Measurements from ENCODE around the gene AKAP11. TPM values are rescaled to one million over a fixed set of nuclear protein-coding genes. Genes with fewer than 3 reads are reported as not detected.
"Not testable (repeated sequence)": the region's sequence is repeated elsewhere in the genome, so short reads cannot be mapped to it uniquely, and the experiment has no call there.

AKAP11 gene, protein sequence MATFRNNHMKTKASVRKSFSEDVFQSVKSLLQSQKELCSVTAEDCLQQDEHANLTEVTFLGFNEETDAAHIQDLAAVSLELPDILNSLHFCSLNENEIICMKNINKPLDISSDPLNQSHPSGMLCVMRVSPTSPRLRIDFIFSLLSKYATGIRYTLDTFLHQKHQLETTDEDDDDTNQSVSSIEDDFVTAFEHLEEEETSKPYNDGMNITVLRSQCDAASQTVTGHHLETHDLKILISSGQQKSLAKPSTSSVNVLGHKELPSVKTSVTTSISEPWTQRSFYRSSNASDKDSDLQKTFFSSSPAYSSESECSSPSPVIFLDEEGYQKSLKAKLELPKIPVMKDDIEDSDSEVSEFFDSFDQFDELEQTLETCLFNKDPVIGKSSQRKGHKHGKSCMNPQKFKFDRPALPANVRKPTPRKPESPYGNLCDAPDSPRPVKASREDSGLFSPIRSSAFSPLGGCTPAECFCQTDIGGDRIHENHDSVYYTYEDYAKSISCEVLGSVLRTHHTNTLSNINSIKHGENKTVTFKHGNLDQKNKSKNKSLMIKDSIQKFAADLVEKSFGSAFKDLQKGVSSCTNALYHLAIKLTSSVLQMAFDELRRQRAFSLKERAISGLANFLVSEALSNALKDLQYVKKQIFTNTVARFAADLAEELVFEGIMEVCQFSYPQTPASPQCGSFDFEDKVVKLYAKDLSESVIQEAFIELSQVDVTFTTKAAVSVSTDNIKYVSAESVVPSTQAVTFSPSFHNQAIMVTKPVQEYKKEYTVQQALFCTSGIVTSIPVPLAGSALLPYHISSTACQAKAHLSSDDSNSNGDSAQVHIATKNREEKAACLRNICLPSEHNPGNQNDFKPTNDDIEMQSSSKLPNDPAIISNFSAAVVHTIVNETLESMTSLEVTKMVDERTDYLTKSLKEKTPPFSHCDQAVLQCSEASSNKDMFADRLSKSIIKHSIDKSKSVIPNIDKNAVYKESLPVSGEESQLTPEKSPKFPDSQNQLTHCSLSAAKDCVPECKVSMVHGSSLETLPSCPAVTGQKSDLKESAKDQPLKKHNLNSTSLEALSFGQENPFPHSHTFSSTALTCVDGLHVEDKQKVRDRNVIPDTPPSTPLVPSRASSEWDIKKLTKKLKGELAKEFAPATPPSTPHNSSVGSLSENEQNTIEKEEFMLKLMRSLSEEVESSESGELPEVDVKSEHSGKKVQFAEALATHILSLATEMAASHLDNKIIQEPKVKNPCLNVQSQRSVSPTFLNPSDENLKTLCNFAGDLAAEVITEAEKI (N-terminal part only)
- 1 to 10 TPM; 3.7 to 6.4 (median 5.2) TPM for polyA plus RNA-seq (ENCODE audit: low read depth in 6 of 6)

DNA sequence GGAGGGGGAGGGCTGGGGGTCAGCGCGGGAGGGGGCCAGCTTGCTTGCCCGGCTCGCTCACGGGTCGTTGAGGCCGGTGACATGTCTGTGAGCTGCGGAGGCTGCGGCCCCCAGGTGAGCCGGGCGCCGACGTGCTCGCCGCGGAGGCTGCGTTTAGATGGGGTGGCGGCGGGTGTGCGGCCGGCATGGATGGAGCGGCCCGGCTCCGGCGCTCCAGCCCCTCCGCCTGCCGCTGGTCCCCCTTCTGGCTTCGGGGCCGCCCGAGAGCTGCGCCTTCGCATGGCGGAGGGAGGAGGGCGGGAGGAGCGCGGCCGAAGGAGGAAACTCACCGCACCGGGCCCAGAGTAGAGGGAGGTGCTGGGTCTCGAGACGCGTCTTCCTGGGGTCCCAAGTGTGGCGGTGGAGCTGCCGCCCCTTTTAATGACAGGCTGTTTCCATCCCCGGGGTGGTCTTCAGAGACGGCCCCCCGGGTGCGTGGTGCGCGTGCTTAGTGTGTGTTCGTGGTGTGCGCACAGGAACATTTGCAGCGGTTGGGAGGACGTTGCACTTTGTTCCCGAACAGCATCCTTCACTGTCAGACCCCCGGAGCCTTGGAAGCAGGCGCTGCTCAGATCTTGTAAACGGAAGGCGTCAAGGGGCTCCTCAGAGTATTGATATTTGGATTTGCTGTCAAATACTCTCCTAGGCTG lies at the start of gene AKAP11:
AKAP11 (plus strand) TSS at position 38 of the 689 bp plus-strand sequence. CDS start 14,197 bp downstream, outside the sequence.
- H3K4me1 Mint-ChIP-seq, result peaks cover 41 to 54% (median 50%) of the 10 kb centered on the region in 3 donors
- H3K36me3 Mint-ChIP-seq, result peaks cover 0 to 5% of the 10 kb centered on the region in 2 donors
- H3K27me3 Mint-ChIP-seq, result peaks cover 0 to 3% (median 0%) of the 10 kb centered on the region in 3 donors
- peak; percentile 58 for DNase-seq
- H3K9me3 Mint-ChIP-seq, result peaks cover 0 to 4% (median 3%) of the 10 kb centered on the region in 7 donors
- H3K27ac Mint-ChIP-seq, result peak within 1 kb of the TSS; percentile 98 to 100 (median 98)
- peak within 1 kb of the TSS; percentile 91 to 99 (median 96) for H3K4me3 Mint-ChIP-seq
- ATAC-seq (ENCODE audit: low read depth in 2 of 2), result peak; percentile 20 to 27

DNA sequence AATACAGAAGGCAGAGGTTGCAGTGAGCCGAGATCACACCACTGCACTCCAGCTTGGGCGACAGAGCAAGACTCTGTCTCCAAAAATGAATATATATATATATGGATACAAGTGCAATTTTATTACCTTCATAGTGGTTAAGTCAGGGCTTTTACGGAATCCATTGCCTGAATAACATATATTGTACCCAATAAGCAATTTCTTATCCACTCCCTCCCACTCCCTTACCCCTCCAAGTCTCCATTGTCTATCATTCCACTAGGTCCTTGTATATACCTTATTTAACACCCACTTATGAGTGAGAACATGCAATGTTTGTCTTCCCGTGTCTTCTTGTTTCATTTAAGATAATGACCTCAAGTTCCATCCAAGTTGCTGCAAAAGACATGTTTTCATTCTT lies 48.3 kb upstream of the AKAP11 start:
- ATAC-seq (ENCODE audit: low read depth in 2 of 2), result no peak

DNA sequence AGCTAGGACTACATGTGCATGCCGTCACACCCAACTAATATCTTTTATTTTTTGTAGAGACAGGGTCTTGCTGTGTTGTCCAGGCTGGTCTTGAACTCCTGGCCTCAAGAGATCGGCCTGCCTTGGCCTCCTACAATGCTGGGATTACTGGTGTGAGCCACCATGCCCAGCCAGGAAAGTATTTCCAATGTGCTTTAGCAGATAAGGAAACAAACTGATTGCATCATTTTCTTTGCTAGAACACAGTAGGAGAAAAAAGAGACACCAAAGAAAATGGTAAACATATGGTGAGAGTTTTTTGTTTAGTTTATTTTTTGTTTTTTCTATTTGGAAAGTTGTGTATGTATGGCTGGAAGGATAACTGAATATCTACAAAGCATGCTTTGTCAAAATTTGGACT lies 46.9 kb upstream of the AKAP11 start:
- Mint-ChIP-seq H3K27me3 (no peaks in the 10 kb centered on the region), H3K36me3 (peaks cover 0 to 8% of the 10 kb centered on the region in 2 donors), H3K4me3 (no peak overlapping the region), H3K27ac (no peak overlapping the region), H3K9me3 (peaks cover 0 to 4% (median 0%) of the 10 kb centered on the region in 7 donors), H3K4me1 (peaks cover 0 to 4% (median 3%) of the 10 kb centered on the region in 3 donors)
- DNase-seq, result no peak
- ATAC-seq (ENCODE audit: low read depth in 2 of 2), result no peak

More for the DNA sequence above, 48.3 kb upstream of the AKAP11 start:
- Mint-ChIP-seq H3K9me3 (peaks cover 0 to 4% (median 0%) of the 10 kb centered on the region in 7 donors), H3K36me3 (peaks cover 0 to 8% of the 10 kb centered on the region in 2 donors), H3K27ac (no peak overlapping the region), H3K27me3 (no peaks in the 10 kb centered on the region), H3K4me1 (peaks cover 0 to 4% (median 3%) of the 10 kb centered on the region in 3 donors), H3K4me3 (no peak overlapping the region)
- DNase-seq, result no peak

DNA sequence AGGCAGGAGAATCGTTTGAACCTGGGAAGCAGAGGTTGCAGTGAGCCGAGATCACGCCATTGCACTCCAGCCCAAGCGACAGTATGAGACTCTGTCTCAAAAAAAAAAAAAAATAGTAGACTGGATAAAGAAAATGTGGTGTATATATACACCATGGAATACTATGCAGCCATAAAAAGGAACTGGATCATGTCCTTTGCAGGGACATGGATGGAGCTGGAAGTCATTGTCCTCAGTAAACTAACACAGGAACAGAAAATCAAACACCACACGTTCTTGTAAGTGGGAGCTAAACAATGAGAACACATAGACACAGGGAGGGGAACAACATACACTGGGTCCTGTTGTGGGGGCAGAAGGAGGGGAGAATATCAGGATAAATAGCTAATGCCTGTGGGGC lies 45.2 kb upstream of the AKAP11 start:
- H3K27me3 Mint-ChIP-seq; H3K4me1 Mint-ChIP-seq; ATAC-seq (ENCODE audit: low read depth in 2 of 2); H3K36me3 Mint-ChIP-seq; DNase-seq; H3K4me3 Mint-ChIP-seq; H3K27ac Mint-ChIP-seq; H3K9me3 Mint-ChIP-seq: not testable (repeated sequence)

DNA sequence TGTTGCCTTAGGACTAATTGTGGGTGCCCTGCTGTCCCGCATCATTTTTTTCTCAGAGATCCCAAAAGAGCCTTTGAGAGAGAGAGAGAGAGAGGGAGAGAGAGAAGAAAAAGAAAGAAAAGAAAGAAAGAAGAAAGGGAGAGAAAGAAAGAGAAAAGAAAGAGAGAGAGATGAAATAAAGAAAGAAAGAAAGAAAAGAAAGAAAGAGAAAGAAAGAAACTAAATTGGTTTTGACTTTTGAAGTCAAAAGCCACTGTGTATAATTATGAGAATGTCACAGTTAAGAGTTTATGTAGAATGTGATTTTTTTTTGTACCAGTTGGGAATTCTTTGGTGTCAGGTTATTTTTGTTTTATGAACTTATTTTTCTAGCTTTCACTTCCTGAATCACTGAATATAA lies 43.4 kb upstream of the AKAP11 start:
- Mint-ChIP-seq H3K4me1 (peaks cover 0 to 4% (median 3%) of the 10 kb centered on the region in 3 donors), H3K27ac (peak overlapping the region in 2 of 6 donors; percentile 0 to 80), H3K9me3 (peaks cover 0 to 4% (median 0%) of the 10 kb centered on the region in 7 donors), H3K27me3 (no peaks in the 10 kb centered on the region), H3K4me3 (no peak overlapping the region), H3K36me3 (peaks cover 0 to 8% of the 10 kb centered on the region in 2 donors)
- DNase-seq, result no peak
- no peak for ATAC-seq (ENCODE audit: low read depth in 2 of 2)

DNA sequence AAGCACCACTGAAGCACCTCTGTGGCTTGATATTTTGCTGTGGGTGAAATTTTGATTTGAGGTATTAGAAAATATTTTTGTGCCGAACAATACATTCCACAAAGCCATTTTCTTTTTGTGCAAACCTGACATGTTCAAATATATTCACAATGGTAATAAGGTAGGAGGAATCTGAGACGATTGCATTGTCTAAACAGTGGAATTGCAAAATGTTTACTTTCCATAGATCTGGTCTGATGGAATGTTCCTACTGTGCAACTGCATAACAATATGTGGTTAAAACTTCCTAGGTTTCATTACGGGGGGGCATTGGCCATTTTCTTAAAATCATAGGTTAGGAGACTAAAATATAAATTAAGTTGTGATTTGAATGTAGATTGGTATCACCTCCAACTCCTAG lies 42.7 kb upstream of the AKAP11 start:
- Mint-ChIP-seq H3K36me3 (peaks cover 0 to 5% of the 10 kb centered on the region in 2 donors), H3K27me3 (no peaks in the 10 kb centered on the region), H3K4me1 (peaks cover 0 to 4% (median 3%) of the 10 kb centered on the region in 3 donors), H3K4me3 (no peak overlapping the region), H3K27ac (no peak overlapping the region), H3K9me3 (peaks cover 0 to 2% (median 0%) of the 10 kb centered on the region in 7 donors)
- no peak for DNase-seq
- no peak for ATAC-seq (ENCODE audit: low read depth in 2 of 2)

DNA sequence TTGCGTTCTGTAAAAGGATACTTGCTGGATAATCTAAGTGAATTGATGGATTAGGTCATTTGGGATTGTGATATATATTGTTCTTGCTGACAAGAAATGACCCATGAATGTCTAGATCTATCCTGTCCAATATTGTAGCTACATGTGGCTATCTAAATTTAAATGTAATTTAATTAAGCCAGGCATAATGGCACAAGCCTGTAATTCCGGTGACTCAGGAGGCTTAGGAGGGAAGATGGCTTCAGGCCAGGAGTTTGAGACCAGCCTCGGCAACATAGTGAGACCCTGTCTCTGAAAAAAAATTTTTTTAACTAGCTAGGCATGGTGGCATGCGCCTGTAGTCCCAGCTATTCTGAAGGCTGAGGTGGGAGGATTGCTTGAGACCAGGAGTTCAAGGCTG lies 39.3 kb upstream of the AKAP11 start:
- Mint-ChIP-seq H3K27ac (no peak overlapping the region), H3K4me1 (peaks cover 0 to 4% (median 3%) of the 10 kb centered on the region in 3 donors), H3K27me3 (no peaks in the 10 kb centered on the region), H3K4me3 (no peak overlapping the region), H3K9me3 (no peaks in the 10 kb centered on the region), H3K36me3 (no peaks in the 10 kb centered on the region)
- ATAC-seq (ENCODE audit: low read depth in 2 of 2), result no peak
- no peak for DNase-seq

DNA sequence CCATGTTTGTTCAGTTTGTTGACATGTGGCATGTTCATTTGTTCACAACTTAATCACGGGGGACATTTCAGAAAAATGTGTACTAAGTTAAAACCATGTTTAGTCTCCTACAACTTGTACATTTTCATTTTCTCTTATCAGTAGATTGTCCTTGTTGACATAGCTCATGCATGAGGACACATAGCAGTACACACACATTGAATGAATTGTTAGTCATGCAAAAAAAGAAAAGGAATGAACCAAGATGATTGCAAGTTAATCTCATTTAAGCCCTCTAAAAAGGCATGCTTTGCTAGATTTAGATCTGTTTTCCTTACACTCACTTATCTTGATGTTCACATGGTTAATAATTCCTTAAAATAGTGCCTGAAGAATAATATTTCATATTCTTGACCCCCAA lies 38.2 kb upstream of the AKAP11 start:
- no peaks in the 10 kb centered on the region for H3K9me3 Mint-ChIP-seq

DNA sequence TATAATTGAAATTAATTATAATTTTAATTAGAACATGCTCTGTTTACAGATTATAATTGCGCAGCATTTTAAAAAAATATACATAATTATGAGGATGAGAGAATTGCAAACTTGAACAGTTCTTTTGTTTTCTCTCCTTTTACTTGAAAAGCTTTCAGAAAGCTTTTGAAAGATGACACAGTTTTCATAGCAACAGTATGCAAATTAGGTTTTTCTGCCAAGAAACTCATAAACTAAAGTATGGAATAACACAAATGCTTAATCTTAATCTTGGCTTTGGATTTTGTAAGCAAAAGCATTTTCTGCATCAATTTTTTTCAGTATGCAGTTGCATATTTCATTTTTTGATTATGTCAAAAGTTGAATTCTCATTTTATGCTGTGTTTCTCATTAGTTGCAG lies 32.8 kb upstream of the AKAP11 start:
- Mint-ChIP-seq H3K36me3 (no peaks in the 10 kb centered on the region), H3K4me3 (no peak overlapping the region), H3K27ac (no peak overlapping the region), H3K9me3 (peaks cover 0 to 4% (median 0%) of the 10 kb centered on the region in 7 donors), H3K27me3 (peaks cover 0 to 8% (median 0%) of the 10 kb centered on the region in 3 donors), H3K4me1 (no peaks in the 10 kb centered on the region)
- ATAC-seq (ENCODE audit: low read depth in 2 of 2) (no peak), DNase-seq (no peak)

More for the DNA sequence above, 38.2 kb upstream of the AKAP11 start:
- Mint-ChIP-seq H3K4me1 (no peaks in the 10 kb centered on the region), H3K27ac (peak overlapping the region in 1 of 6 donors; percentile 52), H3K27me3 (no peaks in the 10 kb centered on the region), H3K36me3 (no peaks in the 10 kb centered on the region), H3K4me3 (no peak overlapping the region)
- DNase-seq, result no peak
- no peak for ATAC-seq (ENCODE audit: low read depth in 2 of 2)

DNA sequence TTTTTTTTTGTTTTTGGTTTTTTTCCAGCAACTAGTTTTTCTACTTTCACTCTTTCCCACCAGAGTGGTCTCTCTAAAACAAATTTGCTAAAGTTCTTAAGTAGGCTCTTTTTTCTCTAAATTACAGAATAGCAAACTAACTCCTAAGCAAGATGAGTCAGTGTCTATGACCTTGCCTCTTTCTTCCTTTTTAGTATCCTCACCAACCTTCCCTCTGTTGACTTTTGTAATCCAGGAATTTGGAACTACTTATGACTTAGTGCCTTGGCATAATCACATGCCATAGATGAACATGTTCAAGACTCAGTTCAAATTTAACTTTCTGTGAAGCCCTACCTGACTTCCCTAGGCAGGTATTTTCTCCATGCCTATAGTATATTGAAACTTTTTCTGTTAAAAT lies 32.3 kb upstream of the AKAP11 start:
- Mint-ChIP-seq H3K4me1 (no peaks in the 10 kb centered on the region), H3K4me3 (no peak overlapping the region), H3K9me3 (peaks cover 0 to 4% (median 0%) of the 10 kb centered on the region in 7 donors), H3K27me3 (peaks cover 0 to 8% (median 0%) of the 10 kb centered on the region in 3 donors), H3K27ac (no peak overlapping the region), H3K36me3 (no peaks in the 10 kb centered on the region)
- DNase-seq, result no peak
- ATAC-seq (ENCODE audit: low read depth in 2 of 2), result no peak

DNA sequence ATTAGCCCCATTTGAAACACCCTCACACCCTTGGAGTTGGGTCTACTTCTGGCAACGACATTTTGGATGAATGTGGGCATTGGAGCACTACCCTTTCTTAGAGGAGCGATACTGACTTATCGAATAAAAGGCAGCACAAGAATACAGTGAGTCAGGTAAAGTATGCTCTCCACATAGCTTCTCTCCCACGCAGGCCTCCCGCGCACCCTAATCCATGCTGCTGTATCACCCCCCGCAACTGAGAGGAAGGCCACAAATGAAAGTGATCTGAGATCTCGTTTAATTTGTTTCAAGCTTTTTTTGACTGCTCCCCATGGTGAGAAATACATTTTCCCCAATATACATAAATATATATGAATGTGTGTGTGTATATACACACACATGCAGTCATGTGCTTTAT lies 25.4 kb upstream of the AKAP11 start:
- ATAC-seq (ENCODE audit: low read depth in 2 of 2) (no peak), DNase-seq (no peak)
- no peaks in the 10 kb centered on the region for H3K4me1 Mint-ChIP-seq
- peaks cover 0 to 4% of the 10 kb centered on the region in 2 donors for H3K36me3 Mint-ChIP-seq
- peaks cover 2 to 12% (median 3%) of the 10 kb centered on the region in 3 donors for H3K27me3 Mint-ChIP-seq
- H3K9me3 Mint-ChIP-seq, result peaks cover 0 to 4% (median 0%) of the 10 kb centered on the region in 7 donors
- H3K4me3 Mint-ChIP-seq, result no peak overlapping the region
- H3K27ac Mint-ChIP-seq, result no peak overlapping the region

DNA sequence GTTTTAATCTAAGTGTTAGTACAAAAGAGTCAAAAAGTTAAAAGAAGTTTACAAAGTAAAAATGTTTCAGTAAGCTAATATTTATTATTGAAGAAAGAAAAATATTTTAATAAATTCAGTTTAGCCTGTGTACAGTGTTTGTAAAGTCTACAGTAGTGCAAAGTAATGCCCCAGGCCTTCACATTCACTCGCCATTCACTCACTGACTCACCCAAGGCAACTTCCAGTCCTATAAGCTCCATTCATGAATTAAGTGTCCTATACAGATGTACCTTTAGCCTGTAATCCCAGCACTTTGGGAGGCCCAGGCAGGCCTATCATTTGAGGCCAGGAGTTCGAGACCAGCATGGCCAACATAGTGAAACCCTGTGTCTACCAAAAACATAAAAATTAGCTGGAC lies 24.1 kb upstream of the AKAP11 start:
- Mint-ChIP-seq H3K4me1 (no peaks in the 10 kb centered on the region), H3K27ac (no peak overlapping the region)
- ATAC-seq (ENCODE audit: low read depth in 2 of 2), result no peak

More for the DNA sequence above, 24.1 kb upstream of the AKAP11 start:
- Mint-ChIP-seq H3K27me3 (peaks cover 6 to 15% (median 6%) of the 10 kb centered on the region in 3 donors), H3K36me3 (peaks cover 0 to 4% of the 10 kb centered on the region in 2 donors), H3K4me3 (no peak overlapping the region), H3K9me3 (peaks cover 0 to 4% (median 0%) of the 10 kb centered on the region in 7 donors)
- DNase-seq, result no peak

Data from naive B cell (primary cell).